OCI-LY7 (cell line): Measurements from ENCODE around the gene XRCC4. TPM values are rescaled to one million over a fixed set of nuclear protein-coding genes. Genes with fewer than 3 reads are reported as not detected.

Experiments used
- BruUV-seq: library from RNA; stranded (reverse); fragments of 400-500 nt; replicated peaks from 2 replicates; lab custom pipeline; 2021; lab: Mats Ljungman, UMichigan
- CTCF ChIA-PET: fragments of 300-600 bp; sonication (Branson Sonifier 250); formaldehyde crosslinking; loops from one replicate; lab custom pipeline; 2022; ENCODE audit warnings: antibody characterized with exemption; ENCODE audit not compliant: unreplicated experiment; lab: Charles Lee
- POLR2A ChIA-PET: fragments of 300-600 bp; sonication (Branson Sonifier 250); formaldehyde crosslinking; loops from one replicate; lab custom pipeline; 2022; ENCODE audit warnings: antibody characterized with exemption; lab: Charles Lee
- DNase-seq: peaks from one replicate; pipeline ENCODE4 v3.0.0-alpha.2; 2015; ENCODE audit warnings: low spot score
- H2AFZ ChIP-seq: fragments of 200-600 bp; sonication (generic), shearing (Covaris generic); 2 replicates; pipeline ENCODE4 v1.6.1; 2014; ENCODE audit warnings: mild to moderate bottlenecking, antibody characterized with exemption, low read length, moderate library complexity
- H3K27ac ChIP-seq: fragments of 200-600 bp; sonication (generic); 2 replicates; pipeline ENCODE4 v1.5.1; 2014; ENCODE audit warnings: mixed run types, low read depth, mild to moderate bottlenecking, moderate library complexity, low read length, inconsistent platforms; ENCODE audit not compliant: poor library complexity, severe bottlenecking
- H3K36me3 ChIP-seq: fragments of 200-600 bp; sonication (generic); 2 replicates; pipeline ENCODE4 v1.6.1; 2014; ENCODE audit warnings: mild to moderate bottlenecking, antibody characterized with exemption, low read length, moderate library complexity, mixed read lengths; ENCODE audit not compliant: insufficient read depth
- H3K4me1 ChIP-seq: fragments of 200-600 bp; sonication (generic); 2 replicates; pipeline ENCODE4 v1.5.1; 2014; ENCODE audit warnings: mild to moderate bottlenecking, low read length; ENCODE audit not compliant: insufficient read depth, poor library complexity, severe bottlenecking
- H3K4me2 ChIP-seq: fragments of 200-600 bp; sonication (generic); 2 replicates; pipeline ENCODE4 v1.6.1; 2014; ENCODE audit warnings: mild to moderate bottlenecking, low read length
- H3K4me3 ChIP-seq: fragments of 200-600 bp; sonication (generic); 2 replicates; pipeline ENCODE4 v1.5.1; 2014; ENCODE audit warnings: mild to moderate bottlenecking, low read depth, low read length; ENCODE audit not compliant: poor library complexity, severe bottlenecking
- H3K79me2 ChIP-seq: fragments of 200-600 bp; sonication (generic); 2 replicates; pipeline ENCODE4 v1.6.1; 2016; ENCODE audit warnings: low read depth, mild to moderate bottlenecking, low read length, moderate library complexity, mixed read lengths; ENCODE audit not compliant: insufficient read depth
- H3K9me2 ChIP-seq: fragments of 200-600 bp; sonication (generic); 2 replicates; pipeline ENCODE4 v1.6.1; 2016; ENCODE audit warnings: mild to moderate bottlenecking, low read length, mixed read lengths; ENCODE audit not compliant: insufficient read depth
- H3K9me3 ChIP-seq: fragments of 200-600 bp; sonication (generic); 2 replicates; pipeline ENCODE4 v1.6.1; 2014; ENCODE audit warnings: mild to moderate bottlenecking, mixed run types, low read length, mixed read lengths
- H4K20me1 ChIP-seq: fragments of 200-600 bp; sonication (generic); 2 replicates; pipeline ENCODE4 v1.6.1; 2014; ENCODE audit warnings: mild to moderate bottlenecking, antibody characterized with exemption, low read length, moderate library complexity, mixed read lengths; ENCODE audit not compliant: insufficient read depth
- EZH2phosphoT487 ChIP-seq: fragments of 200-600 bp; sonication (generic); IDR thresholded peaks from 2 replicates; pipeline ENCODE4 v1.6.1; 2018; ENCODE audit warnings: low read depth, borderline replicate concordance, mild to moderate bottlenecking, mixed run types, antibody characterized with exemption, low read length, moderate library complexity, mixed read lengths
- intact Hi-C: fragments of 100-400 bp; cut with micrococcal nuclease; formaldehyde crosslinking; loops from one replicate; pipeline ENCODE4 v1.10.0; 2022; ENCODE audit not compliant: unreplicated experiment
- total RNA-seq, 2 experiments: library from RNA; depleted of rRNA in 1 of 2; stranded (reverse); fragments of >200 nt in 1 of 2; shearing (Covaris generic) in 1 of 2; gene quantifications; 2 replicates each; pipeline ENCODE4 v1.2.3, GENCODE V29; 2014 to 2022
- TF ChIP-seq, protein P1 (sequence below): fragments of 200-600 bp; sonication (generic); conservative IDR thresholded peaks from 2 replicates; pipeline ENCODE4 v1.5.1; 2014; ENCODE audit warnings: mild to moderate bottlenecking, antibody characterized with exemption, low read length, moderate library complexity, mixed read lengths

XRCC4 gene
- total RNA-seq, 2 experiments from 2014 or later = 14.5 to 23.3 TPM

DNA sequence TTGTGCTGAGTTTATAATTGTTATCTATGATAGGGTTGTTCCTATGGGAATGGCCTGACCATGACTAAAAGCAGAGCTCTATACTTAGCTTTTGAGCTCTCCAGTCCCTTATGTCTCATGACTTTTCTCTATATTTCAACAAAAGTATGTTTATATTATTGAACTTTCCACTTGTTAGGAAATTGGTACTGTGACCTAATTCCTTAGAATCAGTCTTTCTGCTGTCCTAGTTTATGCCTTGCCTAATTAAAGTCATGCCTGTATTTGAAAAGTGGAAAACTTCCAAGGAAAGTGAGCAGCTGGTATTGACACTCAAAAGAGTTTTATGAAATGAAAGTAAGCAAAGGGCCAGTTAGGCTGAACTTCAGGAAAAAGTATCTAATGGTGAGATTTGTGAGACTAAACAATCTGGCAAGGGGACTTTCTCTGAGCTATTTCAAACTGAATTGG, 68.6 kb downstream of the XRCC4 start:
- intact Hi-C loops = no loop called here
- H4K20me1 ChIP-seq = no peaks in the 10 kb centered on the region
- H3K9me3 ChIP-seq = no peaks in the 10 kb centered on the region
- no peak overlapping the region for H3K4me3 ChIP-seq
- TF ChIP-seq EZH2phosphoT487 = no peak
- TF ChIP-seq, protein P1, sequence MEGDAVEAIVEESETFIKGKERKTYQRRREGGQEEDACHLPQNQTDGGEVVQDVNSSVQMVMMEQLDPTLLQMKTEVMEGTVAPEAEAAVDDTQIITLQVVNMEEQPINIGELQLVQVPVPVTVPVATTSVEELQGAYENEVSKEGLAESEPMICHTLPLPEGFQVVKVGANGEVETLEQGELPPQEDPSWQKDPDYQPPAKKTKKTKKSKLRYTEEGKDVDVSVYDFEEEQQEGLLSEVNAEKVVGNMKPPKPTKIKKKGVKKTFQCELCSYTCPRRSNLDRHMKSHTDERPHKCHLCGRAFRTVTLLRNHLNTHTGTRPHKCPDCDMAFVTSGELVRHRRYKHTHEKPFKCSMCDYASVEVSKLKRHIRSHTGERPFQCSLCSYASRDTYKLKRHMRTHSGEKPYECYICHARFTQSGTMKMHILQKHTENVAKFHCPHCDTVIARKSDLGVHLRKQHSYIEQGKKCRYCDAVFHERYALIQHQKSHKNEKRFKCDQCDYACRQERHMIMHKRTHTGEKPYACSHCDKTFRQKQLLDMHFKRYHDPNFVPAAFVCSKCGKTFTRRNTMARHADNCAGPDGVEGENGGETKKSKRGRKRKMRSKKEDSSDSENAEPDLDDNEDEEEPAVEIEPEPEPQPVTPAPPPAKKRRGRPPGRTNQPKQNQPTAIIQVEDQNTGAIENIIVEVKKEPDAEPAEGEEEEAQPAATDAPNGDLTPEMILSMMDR = no peak
- H2AFZ ChIP-seq = no peak overlapping the region
- CTCF ChIA-PET = no interaction called here
- H3K9me2 ChIP-seq = no peaks in the 10 kb centered on the region
- H3K27ac ChIP-seq = no peak overlapping the region
- H3K79me2 ChIP-seq = no peaks in the 10 kb centered on the region
- H3K4me1 ChIP-seq = no peaks in the 10 kb centered on the region
- POLR2A ChIA-PET = interaction anchor here (0.7 to 0.8 kb wide), 2 partner anchors 26 to 122 kb away, joined by 3 to 4 read pairs; no protein-coding TSS in a partner anchor
- H3K36me3 ChIP-seq = no peaks in the 10 kb centered on the region
- BruUV-seq = no TSS peak
- DNase-seq = no peak
- H3K4me2 ChIP-seq = no peak overlapping the region

DNA sequence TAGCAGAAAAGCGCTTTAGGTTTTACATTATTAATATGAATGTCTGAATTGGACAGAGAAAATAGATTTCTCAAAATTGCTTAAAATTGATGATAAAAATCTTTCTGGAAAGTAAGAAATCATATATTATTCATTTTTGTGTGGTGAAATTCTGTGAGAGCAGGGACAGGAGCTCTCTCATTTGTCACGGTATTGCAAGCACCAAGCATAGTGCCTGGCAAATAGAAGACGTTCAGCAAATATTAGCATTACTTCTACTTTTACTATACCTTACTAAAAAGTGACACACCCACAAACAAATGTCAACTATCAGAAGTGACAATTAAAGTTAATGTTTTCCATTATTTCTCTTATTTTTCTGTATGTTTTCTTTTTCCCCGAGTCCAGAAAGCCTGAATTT, 69.1 kb downstream of the XRCC4 start:
- no peak overlapping the region for H2AFZ ChIP-seq
- ChIA-PET POLR2A (interaction anchor here (0.8 kb wide), 1 partner anchor 121 kb away, joined by 3 read pairs; no protein-coding TSS in a partner anchor), CTCF (no interaction called here)
- H3K27ac ChIP-seq = no peak overlapping the region
- no peaks in the 10 kb centered on the region for H3K9me2 ChIP-seq
- intact Hi-C loops = no loop called here
- TF ChIP-seq, protein P1 = no peak
- TF ChIP-seq EZH2phosphoT487 = no peak
- BruUV-seq = no TSS peak
- H3K4me3 ChIP-seq = no peak overlapping the region
- no peaks in the 10 kb centered on the region for H3K9me3 ChIP-seq
- H3K36me3 ChIP-seq = no peaks in the 10 kb centered on the region
- H3K4me1 ChIP-seq = no peaks in the 10 kb centered on the region
- no peak for DNase-seq
- no peaks in the 10 kb centered on the region for H4K20me1 ChIP-seq
- H3K79me2 ChIP-seq = no peaks in the 10 kb centered on the region
- no peak overlapping the region for H3K4me2 ChIP-seq

DNA sequence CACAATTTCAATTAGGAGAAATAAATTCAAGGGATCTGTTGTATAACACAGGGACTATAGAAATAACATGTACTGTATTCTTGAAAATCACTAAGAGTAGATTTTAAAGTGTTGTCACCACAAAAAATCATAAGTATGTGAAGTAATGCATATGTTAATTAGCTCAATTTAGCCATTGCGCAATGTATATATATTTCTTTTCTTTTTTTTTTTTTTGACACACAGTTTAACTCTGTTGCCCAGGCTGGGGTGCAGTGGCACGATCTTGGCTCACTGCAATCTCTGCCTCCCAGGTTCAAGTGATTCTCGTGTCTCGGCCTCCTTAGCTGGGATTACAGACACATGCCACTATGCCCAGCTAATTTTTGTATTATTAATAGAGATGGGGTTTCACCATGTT, 70.2 kb downstream of the XRCC4 start:
- no peak overlapping the region for H3K27ac ChIP-seq

More for the DNA sequence above, 70.2 kb downstream of the XRCC4 start:
- no peak overlapping the region for H3K4me2 ChIP-seq
- no peaks in the 10 kb centered on the region for H3K4me1 ChIP-seq
- TF ChIP-seq, protein P1 = no peak
- TF ChIP-seq EZH2phosphoT487 = no peak
- no peaks in the 10 kb centered on the region for H3K36me3 ChIP-seq
- H2AFZ ChIP-seq = no peak overlapping the region
- intact Hi-C loops = no loop called here
- CTCF ChIA-PET = no interaction called here
- H4K20me1 ChIP-seq = no peaks in the 10 kb centered on the region
- H3K9me2 ChIP-seq = no peaks in the 10 kb centered on the region
- POLR2A ChIA-PET = interaction anchor here (0.5 kb wide), 1 partner anchor 73 kb away, joined by 3 read pairs; no protein-coding TSS in a partner anchor
- H3K4me3 ChIP-seq = no peak overlapping the region
- no peaks in the 10 kb centered on the region for H3K79me2 ChIP-seq
- H3K9me3 ChIP-seq = no peaks in the 10 kb centered on the region
- no TSS peak for BruUV-seq
- no peak for DNase-seq
